AG04450 (cell line): ENCODE data around the gene DSCAML1. TPM values are rescaled to one million over a fixed set of nuclear protein-coding genes. Genes with fewer than 3 reads are reported as not detected.

Experiments
- CTCF ChIA-PET: fragments of 300-600, 350-600 bp; formaldehyde crosslinking; extraction: SDS; loops from one replicate; lab custom pipeline; 2022; ENCODE audit warnings: antibody characterized with exemption, inconsistent platforms; lab: Charles Lee
- POLR2A ChIA-PET: fragments of 350-600 bp; formaldehyde crosslinking; extraction: SDS; loops from one replicate; lab custom pipeline; 2021; ENCODE audit warnings: antibody characterized with exemption, inconsistent platforms; lab: Yijun Ruan, JAX
- DNase-seq: peaks from one replicate; pipeline ENCODE4 v3.0.0-alpha.2; 2011; ENCODE audit warnings: low read depth, low spot score
- H3K27ac ChIP-seq: one replicate; pipeline ENCODE4 v1.5.1; 2012; ENCODE audit warnings: low read depth, low read length, control low read depth
- H3K27me3 ChIP-seq: one replicate; pipeline ENCODE4 v1.6.0; 2012; ENCODE audit warnings: low read length; ENCODE audit not compliant: control insufficient read depth, insufficient read depth
- H3K4me3 ChIP-seq: 2 replicates; pipeline ENCODE4 v1.5.1; 2011; ENCODE audit warnings: mild to moderate bottlenecking, low read depth, low read length, control low read depth
- H3K9me3 ChIP-seq: 2 replicates; pipeline ENCODE4 v1.5.1; 2012; ENCODE audit warnings: low read length; ENCODE audit not compliant: control insufficient read depth, insufficient read depth
- polyA plus RNA-seq: library from polyadenylated mRNA; depleted of rRNA; stranded (reverse); fragments of >200 nt; gene quantifications from 2 replicates; pipeline ENCODE4 v1.2.3, GENCODE V29; 2011
- TF ChIP-seq, protein P1 (sequence below): IDR thresholded peaks from 2 replicates; pipeline ENCODE4 v1.5.1; 2011; ENCODE audit warnings: low read depth, low read length, control low read depth, inconsistent platforms

DSCAML1 gene
- polyA plus RNA-seq, 1 experiment: not detected

DNA sequence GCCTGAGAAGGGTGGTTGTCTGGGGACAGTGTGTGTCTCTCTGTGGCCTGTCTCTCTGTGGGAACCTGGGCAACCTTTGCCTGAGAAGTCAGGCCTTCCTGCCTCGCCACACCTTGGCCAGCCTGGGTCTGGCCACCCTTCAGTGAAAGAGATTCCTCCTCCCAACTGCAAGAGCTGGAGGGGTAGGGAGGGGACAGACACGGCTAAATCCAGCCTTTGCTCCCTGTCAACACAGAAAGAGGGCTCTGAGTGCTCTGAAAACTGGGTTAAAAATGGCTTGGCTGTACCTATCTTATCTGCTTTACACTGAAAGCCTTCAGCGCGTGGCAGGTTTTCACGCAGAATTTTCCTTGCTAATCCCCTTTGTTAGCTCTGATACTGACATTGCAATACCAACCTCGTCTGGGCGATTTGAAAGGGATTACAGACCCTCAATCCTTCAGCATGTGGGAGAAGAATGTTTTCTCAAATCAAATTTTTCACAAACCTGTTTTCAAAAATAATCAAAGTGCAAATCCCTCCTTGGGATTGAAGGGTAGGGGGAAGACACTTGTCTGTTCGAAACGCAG is 163.7 kb downstream of the DSCAML1 start:
- no peak for DNase-seq
- Histone ChIP-seq H3K9me3 (no peaks in the 10 kb centered on the region), H3K4me3 (no peak overlapping the region), H3K27me3 (peaks cover 7% of the 10 kb centered on the region), H3K27ac (no peak overlapping the region)
- TF ChIP-seq, protein P1, sequence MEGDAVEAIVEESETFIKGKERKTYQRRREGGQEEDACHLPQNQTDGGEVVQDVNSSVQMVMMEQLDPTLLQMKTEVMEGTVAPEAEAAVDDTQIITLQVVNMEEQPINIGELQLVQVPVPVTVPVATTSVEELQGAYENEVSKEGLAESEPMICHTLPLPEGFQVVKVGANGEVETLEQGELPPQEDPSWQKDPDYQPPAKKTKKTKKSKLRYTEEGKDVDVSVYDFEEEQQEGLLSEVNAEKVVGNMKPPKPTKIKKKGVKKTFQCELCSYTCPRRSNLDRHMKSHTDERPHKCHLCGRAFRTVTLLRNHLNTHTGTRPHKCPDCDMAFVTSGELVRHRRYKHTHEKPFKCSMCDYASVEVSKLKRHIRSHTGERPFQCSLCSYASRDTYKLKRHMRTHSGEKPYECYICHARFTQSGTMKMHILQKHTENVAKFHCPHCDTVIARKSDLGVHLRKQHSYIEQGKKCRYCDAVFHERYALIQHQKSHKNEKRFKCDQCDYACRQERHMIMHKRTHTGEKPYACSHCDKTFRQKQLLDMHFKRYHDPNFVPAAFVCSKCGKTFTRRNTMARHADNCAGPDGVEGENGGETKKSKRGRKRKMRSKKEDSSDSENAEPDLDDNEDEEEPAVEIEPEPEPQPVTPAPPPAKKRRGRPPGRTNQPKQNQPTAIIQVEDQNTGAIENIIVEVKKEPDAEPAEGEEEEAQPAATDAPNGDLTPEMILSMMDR: no peak
- POLR2A ChIA-PET: no interaction called here
- CTCF ChIA-PET: no interaction called here

DNA sequence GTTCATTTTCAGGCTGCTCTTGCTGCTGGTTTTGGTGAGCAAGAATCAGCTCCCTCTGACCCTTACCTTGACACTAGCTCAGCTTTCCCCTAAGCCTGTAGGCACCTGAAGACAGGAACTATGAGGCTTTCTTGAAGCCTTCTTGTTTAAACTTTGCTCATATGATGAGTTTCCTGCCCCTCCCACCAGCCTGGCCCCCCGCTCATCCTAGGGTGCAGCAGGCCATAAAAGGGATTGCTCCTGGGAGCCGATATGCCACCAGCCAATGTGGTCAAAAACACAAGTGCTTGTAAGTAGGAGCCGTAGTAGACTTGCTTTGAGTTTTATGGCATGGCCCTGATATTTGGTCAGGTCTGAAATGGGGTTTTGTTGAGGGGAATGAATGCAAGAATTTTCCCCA is 164.7 kb downstream of the DSCAML1 start:
- Histone ChIP-seq H3K4me3 (no peak overlapping the region), H3K27ac (no peak overlapping the region), H3K9me3 (no peaks in the 10 kb centered on the region), H3K27me3 (peaks cover 2% of the 10 kb centered on the region)
- DNase-seq: no peak
- CTCF ChIA-PET: no interaction called here
- POLR2A ChIA-PET: no interaction called here
- TF ChIP-seq, protein P1: no peak

DNA sequence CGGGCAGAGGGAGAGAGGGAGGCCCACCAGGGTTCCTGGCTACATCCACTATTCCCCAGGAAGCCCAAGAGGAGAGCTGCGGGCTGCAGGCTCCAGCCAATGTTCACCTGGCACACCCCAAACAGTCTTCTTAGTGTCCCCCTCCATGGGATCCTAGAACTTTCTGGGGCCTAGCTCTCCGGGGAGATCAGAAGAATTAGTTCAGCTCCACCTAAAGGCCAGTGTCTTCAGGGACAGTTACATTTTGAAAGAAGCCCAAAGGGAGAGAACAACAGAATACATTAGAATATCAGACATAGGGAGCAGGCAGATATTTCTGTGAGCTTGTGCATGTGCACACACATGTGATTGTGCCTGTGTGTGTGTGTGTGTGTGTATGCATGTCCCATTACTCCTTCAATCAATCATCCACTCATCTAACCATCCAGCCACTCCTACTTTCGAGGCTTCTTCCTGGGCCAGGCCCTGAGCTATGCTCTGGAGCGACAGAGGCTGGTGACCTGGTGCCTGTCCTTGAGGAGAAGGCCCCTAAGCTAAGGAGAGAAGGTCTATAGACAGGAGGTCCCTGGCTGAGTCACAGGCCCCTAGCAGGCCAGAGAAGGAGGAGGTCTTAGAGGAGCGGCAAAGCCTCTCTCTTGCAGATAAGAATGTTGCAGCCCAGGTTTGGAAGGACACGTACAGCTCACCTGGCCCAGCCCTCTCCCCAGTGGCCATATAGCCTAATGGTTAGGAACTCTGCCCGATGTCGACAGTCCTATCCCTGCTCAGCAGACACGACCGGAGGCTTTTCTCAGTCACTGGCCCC is 165.5 kb downstream of the DSCAML1 start:
- Histone ChIP-seq H3K27me3 (peaks cover 6% of the 10 kb centered on the region), H3K27ac (no peak overlapping the region), H3K9me3 (no peaks in the 10 kb centered on the region), H3K4me3 (no peak overlapping the region)
- DNase-seq: no peak
- TF ChIP-seq, protein P1: no peak
- POLR2A ChIA-PET: no interaction called here
- CTCF ChIA-PET: interaction anchor here (1.2 kb wide), 2 partner anchors 10 to 11 kb away, joined by 3 to 4 read pairs; no protein-coding TSS in a partner anchor

DNA sequence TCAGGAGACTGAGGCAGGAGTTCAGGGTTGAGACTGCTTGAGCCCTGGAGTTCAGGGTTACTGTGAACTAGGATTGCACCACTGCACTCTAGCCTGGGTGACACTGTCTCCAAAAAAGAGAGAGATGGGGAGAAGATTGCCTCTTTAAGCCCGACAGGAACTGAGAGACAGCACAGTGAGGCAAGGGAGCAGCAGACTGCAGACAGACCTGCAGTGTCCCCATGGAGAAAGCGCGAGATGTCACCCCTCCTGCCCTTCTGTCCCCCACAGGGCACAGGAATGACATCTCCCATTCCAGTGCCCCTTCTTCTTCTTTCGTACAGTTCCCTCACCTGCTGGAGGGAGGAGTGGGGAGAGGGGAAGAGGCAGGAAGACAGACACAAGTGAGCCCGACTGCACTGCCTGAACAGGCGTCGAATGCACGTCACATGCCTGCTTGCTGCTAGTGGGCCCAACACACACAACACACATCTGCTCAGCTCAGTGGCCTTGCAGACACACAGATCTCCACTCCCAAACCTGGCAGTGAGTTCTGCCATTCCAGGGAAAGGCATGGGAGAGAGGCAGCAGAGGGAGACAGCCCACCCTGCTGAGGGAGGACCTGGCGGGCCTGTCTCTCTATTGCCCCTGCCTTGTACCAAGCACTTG is 167.0 kb downstream of the DSCAML1 start:
- no peaks in the 10 kb centered on the region for H3K9me3 ChIP-seq
- TF ChIP-seq, protein P1: no peak
- no peak for DNase-seq
- H3K27ac ChIP-seq: no peak overlapping the region
- no peak overlapping the region for H3K4me3 ChIP-seq
- peaks cover 6% of the 10 kb centered on the region for H3K27me3 ChIP-seq
- CTCF ChIA-PET: interaction anchor here (1.1 kb wide), 1 partner anchor 16 kb away, joined by 3 read pairs; no protein-coding TSS in a partner anchor
- POLR2A ChIA-PET: no interaction called here
